Measurements from ENCODE around the gene SELENON. TPM values are rescaled to one million over a fixed set of nuclear protein-coding genes. Genes with fewer than 3 reads are reported as not detected.
A peak's percentile ranks its signal among the peaks of the same experiment; 100 is the strongest.

SELENON gene
- total and polyA plus RNA-seq, 5 donors from 2014 or later = 1.2 to 19.2 (median 2.0) TPM

DNA sequence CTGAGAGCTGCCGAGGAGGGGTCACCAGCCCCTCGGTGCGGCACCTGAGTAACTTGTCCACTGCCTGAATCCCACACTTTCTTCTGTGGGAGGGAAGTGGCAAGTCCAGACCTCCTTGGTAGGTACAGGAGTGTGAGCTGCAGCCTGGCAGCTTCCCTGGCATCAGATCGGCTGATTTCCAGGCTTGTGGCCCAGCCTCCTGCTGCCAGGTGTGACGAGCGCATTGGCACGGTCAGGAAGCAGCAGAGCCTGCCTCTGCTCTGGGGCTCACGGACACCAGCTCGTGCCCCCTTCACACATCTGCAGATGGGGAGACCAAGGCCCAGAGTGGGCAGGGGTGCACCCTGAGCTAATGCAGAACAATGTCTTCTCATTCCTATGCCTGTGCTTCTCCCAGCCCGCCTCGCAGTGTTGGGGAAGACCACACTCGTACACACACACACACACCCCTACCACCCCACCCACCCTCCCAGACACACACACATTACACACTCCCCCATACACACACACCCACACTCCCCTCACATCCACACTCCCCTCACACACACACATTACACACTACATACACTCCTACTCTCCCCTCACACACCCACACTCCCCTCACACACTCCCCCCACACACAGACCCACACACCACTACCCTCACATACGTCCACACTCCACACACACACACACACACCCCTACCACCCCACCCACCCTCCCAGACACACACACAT lies 33.1 kb upstream of the SELENON start:
- DNase-seq (no peak), ATAC-seq (ENCODE audit: low read depth in 2 of 2) (no peak)
- Histone ChIP-seq H3K4me1 (ENCODE audit: control insufficient read depth, insufficient read depth, low read length, poor library complexity, severe bottlenecking) (peaks cover 8% of the 10 kb centered on the region), H3K27ac (ENCODE audit: insufficient read depth, low read length, poor library complexity, severe bottlenecking) (no peak overlapping the region), H3K36me3 (ENCODE audit: control insufficient read depth, insufficient read depth, low read length) (no peaks in the 10 kb centered on the region), H3K4me3 (ENCODE audit: low read depth, low read length) (no peak overlapping the region), H3K27me3 (ENCODE audit: control insufficient read depth, insufficient read depth, low read length) (no peaks in the 10 kb centered on the region), H3K9me3 (ENCODE audit: control insufficient read depth in 2 of 2, low read length in 2 of 2) (no peaks in the 10 kb centered on the region)
- no peaks in the 10 kb centered on the region for H3K27me3 Mint-ChIP-seq
- peak overlapping the region in 1 of 3 donors; percentile 79 for H3K27ac Mint-ChIP-seq
- peaks cover 0 to 38% (median 8%) of the 10 kb centered on the region in 4 donors for H3K4me1 Mint-ChIP-seq
- no peak overlapping the region for H3K4me3 Mint-ChIP-seq
- peaks cover 21% of the 10 kb centered on the region for H3K36me3 Mint-ChIP-seq
- peaks cover 0 to 1% (median 0%) of the 10 kb centered on the region in 7 donors for H3K9me3 Mint-ChIP-seq

DNA sequence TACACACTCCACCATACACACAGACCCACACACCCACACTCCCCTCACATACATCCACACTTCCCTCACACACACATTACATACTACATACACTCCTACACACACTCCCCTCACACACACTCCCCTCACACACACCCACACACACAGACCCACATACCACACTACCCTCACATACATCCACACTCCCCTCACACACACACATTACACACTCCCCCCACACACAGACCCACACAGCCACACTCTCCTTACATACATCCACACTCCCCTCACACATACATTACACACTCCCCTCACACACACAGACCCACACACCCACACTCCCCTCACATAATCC lies 32.6 kb upstream of the SELENON start:
- no peak overlapping the region for H3K27ac ChIP-seq (ENCODE audit: insufficient read depth, low read length, poor library complexity, severe bottlenecking)

DNA sequence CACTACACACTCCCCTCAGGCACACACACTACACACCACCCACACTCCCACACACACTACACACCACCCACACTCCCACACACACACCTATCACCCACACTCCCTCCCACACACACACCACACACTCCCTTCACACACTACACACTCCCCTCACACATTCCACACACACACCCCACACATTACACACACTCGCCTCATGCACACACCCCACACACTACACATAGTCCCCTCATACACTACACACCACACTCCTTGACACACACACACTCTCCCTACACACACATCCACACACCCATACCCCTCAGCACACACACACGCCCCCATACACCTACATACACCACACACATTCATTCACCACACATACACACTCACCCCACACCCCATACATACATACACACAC lies 31.0 kb upstream of the SELENON start:
- Histone ChIP-seq H3K9me3 (ENCODE audit: control insufficient read depth in 2 of 2, low read length in 2 of 2) (no peaks in the 10 kb centered on the region), H3K4me1 (ENCODE audit: control insufficient read depth, insufficient read depth, low read length, poor library complexity, severe bottlenecking) (peaks cover 23% of the 10 kb centered on the region), H3K36me3 (ENCODE audit: control insufficient read depth, insufficient read depth, low read length) (no peaks in the 10 kb centered on the region), H3K27me3 (ENCODE audit: control insufficient read depth, insufficient read depth, low read length) (no peaks in the 10 kb centered on the region), H3K4me3 (ENCODE audit: low read depth, low read length) (no peak overlapping the region), H3K27ac (ENCODE audit: insufficient read depth, low read length, poor library complexity, severe bottlenecking) (no peak overlapping the region)
- Mint-ChIP-seq H3K36me3 (peaks cover 31% of the 10 kb centered on the region), H3K4me3 (no peak overlapping the region), H3K27ac (peak overlapping the region in 2 of 3 donors; percentile 42 to 44), H3K27me3 (no peaks in the 10 kb centered on the region), H3K4me1 (peaks cover 0 to 59% (median 25%) of the 10 kb centered on the region in 4 donors), H3K9me3 (peaks cover 0 to 1% (median 0%) of the 10 kb centered on the region in 7 donors)
- DNase-seq = no peak
- ATAC-seq (ENCODE audit: low read depth in 2 of 2) = no peak

More for the DNA sequence above, 32.6 kb upstream of the SELENON start:
- peaks cover 25% of the 10 kb centered on the region for H3K36me3 Mint-ChIP-seq
- no peaks in the 10 kb centered on the region for H3K36me3 ChIP-seq (ENCODE audit: control insufficient read depth, insufficient read depth, low read length)
- no peaks in the 10 kb centered on the region for H3K27me3 ChIP-seq (ENCODE audit: control insufficient read depth, insufficient read depth, low read length)
- ATAC-seq (ENCODE audit: low read depth in 2 of 2) (no peak), DNase-seq (no peak)
- no peak overlapping the region for H3K4me3 ChIP-seq (ENCODE audit: low read depth, low read length)
- no peak overlapping the region for H3K4me3 Mint-ChIP-seq
- peaks cover 0 to 1% (median 0%) of the 10 kb centered on the region in 7 donors for H3K9me3 Mint-ChIP-seq
- H3K27me3 Mint-ChIP-seq = no peaks in the 10 kb centered on the region
- no peak overlapping the region for H3K27ac Mint-ChIP-seq
- H3K4me1 Mint-ChIP-seq = peaks cover 0 to 43% (median 10%) of the 10 kb centered on the region in 4 donors
- H3K9me3 ChIP-seq (ENCODE audit: control insufficient read depth in 2 of 2, low read length in 2 of 2) = no peaks in the 10 kb centered on the region
- H3K4me1 ChIP-seq (ENCODE audit: control insufficient read depth, insufficient read depth, low read length, poor library complexity, severe bottlenecking) = peaks cover 8% of the 10 kb centered on the region

DNA sequence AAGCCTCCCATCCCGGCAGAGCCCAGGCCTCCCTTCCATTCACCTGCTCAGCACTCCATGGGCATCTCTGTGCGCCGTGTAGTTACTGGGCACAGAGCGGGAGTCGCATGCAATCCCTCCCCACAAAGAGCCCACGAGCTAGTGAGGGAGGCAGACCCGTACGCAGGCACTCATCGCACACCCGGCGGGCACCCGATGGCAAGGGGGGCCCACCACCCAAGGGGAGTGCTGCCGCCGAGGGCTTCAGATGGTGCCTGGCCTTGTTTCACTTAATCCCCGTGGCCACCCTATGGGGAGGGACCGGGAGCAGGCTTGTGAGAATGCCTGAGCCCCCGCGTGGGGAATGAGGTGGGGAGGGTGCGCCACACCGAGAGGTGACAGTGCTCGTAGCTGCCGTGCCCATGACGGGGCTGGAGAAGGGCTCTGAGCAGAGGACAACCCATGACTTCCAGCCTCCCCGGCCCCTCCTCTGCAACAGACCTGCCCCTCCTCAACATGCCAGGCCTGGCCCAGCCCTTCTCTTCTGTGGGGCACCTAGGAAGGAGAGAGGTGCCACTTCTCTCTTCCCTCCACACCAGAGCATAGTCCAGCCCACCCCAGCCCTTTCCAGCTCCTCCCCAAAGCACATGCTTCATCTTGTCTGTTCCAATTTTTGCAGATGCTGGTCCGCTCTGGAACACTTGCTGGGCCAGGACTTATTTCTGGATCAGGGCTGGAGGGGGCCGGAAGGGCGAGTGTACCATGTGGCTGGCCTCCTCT lies 30.2 kb upstream of the SELENON start:
- Mint-ChIP-seq H3K4me1 (peaks cover 4 to 66% (median 32%) of the 10 kb centered on the region in 4 donors), H3K4me3 (peak overlapping the region in 1 of 4 donors; percentile 74), H3K36me3 (peaks cover 31% of the 10 kb centered on the region), H3K27ac (peak overlapping the region in 2 of 3 donors; percentile 42 to 96), H3K9me3 (peaks cover 0 to 1% (median 0%) of the 10 kb centered on the region in 7 donors), H3K27me3 (no peaks in the 10 kb centered on the region)
- no peak overlapping the region for H3K27ac ChIP-seq (ENCODE audit: insufficient read depth, low read length, poor library complexity, severe bottlenecking)
- H3K36me3 ChIP-seq (ENCODE audit: control insufficient read depth, insufficient read depth, low read length) = no peaks in the 10 kb centered on the region
- H3K4me1 ChIP-seq (ENCODE audit: control insufficient read depth, insufficient read depth, low read length, poor library complexity, severe bottlenecking) = peaks cover 31% of the 10 kb centered on the region
- no peak overlapping the region for H3K4me3 ChIP-seq (ENCODE audit: low read depth, low read length)
- ATAC-seq (ENCODE audit: low read depth in 2 of 2) = no peak
- H3K9me3 ChIP-seq (ENCODE audit: control insufficient read depth in 2 of 2, low read length in 2 of 2) = no peaks in the 10 kb centered on the region
- no peak for DNase-seq
- no peaks in the 10 kb centered on the region for H3K27me3 ChIP-seq (ENCODE audit: control insufficient read depth, insufficient read depth, low read length)

DNA sequence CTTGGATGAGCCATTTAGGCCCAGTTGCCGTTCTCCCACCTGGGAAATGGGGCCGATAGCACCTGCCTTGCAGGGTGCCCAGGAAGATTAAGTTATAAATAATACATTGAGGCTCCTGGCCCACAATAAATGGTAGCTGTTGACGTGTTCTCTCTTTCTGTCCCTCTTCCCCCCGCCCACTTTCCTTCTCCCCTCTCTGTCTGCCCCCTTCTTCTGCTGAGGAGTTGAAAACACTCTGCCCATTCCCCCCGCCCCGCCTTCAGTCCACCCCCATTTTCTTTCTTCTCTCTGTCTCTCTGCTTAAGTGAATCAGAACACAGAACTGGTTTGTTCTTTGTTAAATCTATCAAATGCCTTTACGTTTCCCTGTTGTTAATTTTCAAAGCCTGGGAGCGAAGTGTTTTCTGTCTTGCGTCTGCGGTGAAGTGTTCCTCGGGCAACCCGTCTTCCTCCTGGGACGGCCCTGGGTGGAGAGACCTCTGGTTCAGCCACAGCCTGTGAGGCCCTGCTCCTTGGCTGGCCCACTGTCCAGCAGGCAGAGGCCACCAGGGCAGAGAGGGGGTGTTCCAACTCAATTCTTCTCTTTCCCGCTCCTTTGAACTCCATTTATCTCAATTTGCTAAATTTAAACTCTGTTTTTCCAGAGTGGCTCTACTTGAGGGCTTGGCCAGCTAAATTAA lies 29.3 kb upstream of the SELENON start:
- peak overlapping the region in 3 of 4 donors; percentile 50 to 74 (median 65) for H3K4me3 Mint-ChIP-seq

DNA sequence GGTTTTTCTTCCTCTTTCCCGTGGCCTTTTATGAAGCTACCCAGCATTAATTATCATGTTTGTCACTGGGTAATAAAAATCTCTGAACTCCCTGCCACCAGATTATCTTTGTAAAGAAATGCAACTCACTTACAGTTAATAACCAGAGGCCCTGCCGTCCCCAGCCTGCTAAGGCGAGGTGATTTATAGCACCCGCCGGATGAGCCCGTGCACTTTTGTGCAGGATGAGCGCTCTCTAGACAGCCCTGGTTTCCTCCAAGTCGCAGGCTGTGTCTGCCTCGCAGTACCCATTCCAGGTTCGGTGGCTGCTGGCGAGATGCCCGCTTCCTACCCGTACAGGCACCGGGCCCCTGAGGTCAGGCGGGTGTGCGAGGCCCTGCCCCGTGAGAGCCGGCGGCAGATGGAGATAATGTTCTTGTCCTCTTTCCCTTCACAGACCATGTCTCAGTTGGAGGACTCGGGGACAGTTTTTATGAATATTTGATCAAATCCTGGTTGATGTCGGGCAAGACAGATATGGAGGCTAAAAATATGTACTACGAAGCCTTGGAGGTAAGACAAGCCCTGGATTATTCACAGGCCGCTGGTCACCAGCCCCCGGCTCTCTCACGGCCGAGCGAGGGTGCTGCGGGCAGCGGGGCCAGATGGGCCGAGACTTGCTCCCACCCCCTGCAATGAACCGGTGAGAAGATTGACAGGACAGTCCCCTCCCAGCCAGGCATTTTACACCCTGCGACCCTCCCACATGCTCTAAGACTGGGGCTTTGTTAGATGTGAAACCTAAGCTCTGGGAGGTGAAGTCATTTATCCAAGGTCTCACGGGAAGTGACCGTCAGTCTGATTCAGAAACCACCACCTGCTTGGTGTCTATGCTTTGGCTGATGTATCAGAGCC lies 28.5 kb upstream of the SELENON start:
- Histone ChIP-seq H3K4me1 (ENCODE audit: control insufficient read depth, insufficient read depth, low read length, poor library complexity, severe bottlenecking) (peaks cover 44% of the 10 kb centered on the region), H3K27ac (ENCODE audit: insufficient read depth, low read length, poor library complexity, severe bottlenecking) (no peak overlapping the region), H3K36me3 (ENCODE audit: control insufficient read depth, insufficient read depth, low read length) (no peaks in the 10 kb centered on the region), H3K9me3 (ENCODE audit: control insufficient read depth in 2 of 2, low read length in 2 of 2) (no peaks in the 10 kb centered on the region), H3K27me3 (ENCODE audit: control insufficient read depth, insufficient read depth, low read length) (no peaks in the 10 kb centered on the region), H3K4me3 (ENCODE audit: low read depth, low read length) (no peak overlapping the region)
- H3K9me3 Mint-ChIP-seq = no peaks in the 10 kb centered on the region
- peak overlapping the region in 3 of 4 donors; percentile 40 to 65 (median 50) for H3K4me3 Mint-ChIP-seq
- peaks cover 31% of the 10 kb centered on the region for H3K36me3 Mint-ChIP-seq
- DNase-seq (no peak), ATAC-seq (ENCODE audit: low read depth in 2 of 2) (no peak)
- H3K27me3 Mint-ChIP-seq = no peaks in the 10 kb centered on the region
- peak overlapping the region; percentile 77 to 96 (median 96) for H3K27ac Mint-ChIP-seq
- H3K4me1 Mint-ChIP-seq = peaks cover 6 to 67% (median 42%) of the 10 kb centered on the region in 4 donors

More for the DNA sequence above, 29.3 kb upstream of the SELENON start:
- peaks cover 31% of the 10 kb centered on the region for H3K36me3 Mint-ChIP-seq
- DNase-seq (no peak), ATAC-seq (ENCODE audit: low read depth in 2 of 2) (no peak)
- no peaks in the 10 kb centered on the region for H3K27me3 Mint-ChIP-seq
- Histone ChIP-seq H3K9me3 (ENCODE audit: control insufficient read depth in 2 of 2, low read length in 2 of 2) (no peaks in the 10 kb centered on the region), H3K27me3 (ENCODE audit: control insufficient read depth, insufficient read depth, low read length) (no peaks in the 10 kb centered on the region), H3K4me3 (ENCODE audit: low read depth, low read length) (no peak overlapping the region), H3K36me3 (ENCODE audit: control insufficient read depth, insufficient read depth, low read length) (no peaks in the 10 kb centered on the region), H3K27ac (ENCODE audit: insufficient read depth, low read length, poor library complexity, severe bottlenecking) (no peak overlapping the region), H3K4me1 (ENCODE audit: control insufficient read depth, insufficient read depth, low read length, poor library complexity, severe bottlenecking) (peaks cover 40% of the 10 kb centered on the region)
- H3K27ac Mint-ChIP-seq = peak overlapping the region; percentile 77 to 96 (median 96)
- H3K9me3 Mint-ChIP-seq = no peaks in the 10 kb centered on the region
- H3K4me1 Mint-ChIP-seq = peaks cover 6 to 68% (median 39%) of the 10 kb centered on the region in 4 donors

DNA sequence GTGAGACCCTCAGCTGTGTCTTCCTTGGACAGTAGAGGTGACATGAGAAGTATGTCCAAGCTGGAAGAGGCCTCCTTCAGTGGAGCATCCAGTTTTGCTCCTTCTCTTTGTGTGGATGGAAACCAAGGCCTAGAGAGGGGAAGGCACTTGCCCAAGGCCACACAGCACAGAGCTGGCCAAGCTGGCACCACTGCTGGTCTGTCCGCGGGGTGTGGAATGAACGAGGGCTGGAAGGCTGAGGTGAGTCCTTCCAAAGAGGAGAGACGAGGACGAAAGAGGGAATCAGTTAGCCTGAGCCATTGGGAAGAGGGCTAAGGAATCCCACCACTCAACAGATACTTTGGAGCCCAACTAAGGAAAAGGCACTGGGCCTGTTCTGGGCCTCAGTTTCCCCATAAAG lies 27.8 kb upstream of the SELENON start:
- H3K4me3 Mint-ChIP-seq = peak overlapping the region in 2 of 4 donors; percentile 13 to 40

More for the DNA sequence above, 27.8 kb upstream of the SELENON start:
- no peak overlapping the region for H3K27ac ChIP-seq (ENCODE audit: insufficient read depth, low read length, poor library complexity, severe bottlenecking)
- H3K27me3 Mint-ChIP-seq = no peaks in the 10 kb centered on the region
- peak overlapping the region in 2 of 3 donors; percentile 69 to 96 for H3K27ac Mint-ChIP-seq
- no peak for ATAC-seq (ENCODE audit: low read depth in 2 of 2)
- peaks cover 31% of the 10 kb centered on the region for H3K36me3 Mint-ChIP-seq
- no peaks in the 10 kb centered on the region for H3K9me3 ChIP-seq (ENCODE audit: control insufficient read depth in 2 of 2, low read length in 2 of 2)
- no peaks in the 10 kb centered on the region for H3K36me3 ChIP-seq (ENCODE audit: control insufficient read depth, insufficient read depth, low read length)
- H3K4me3 ChIP-seq (ENCODE audit: low read depth, low read length) = no peak overlapping the region
- peaks cover 44% of the 10 kb centered on the region for H3K4me1 ChIP-seq (ENCODE audit: control insufficient read depth, insufficient read depth, low read length, poor library complexity, severe bottlenecking)
- no peak for DNase-seq
- H3K4me1 Mint-ChIP-seq = peaks cover 6 to 72% (median 45%) of the 10 kb centered on the region in 4 donors
- no peaks in the 10 kb centered on the region for H3K27me3 ChIP-seq (ENCODE audit: control insufficient read depth, insufficient read depth, low read length)
- no peaks in the 10 kb centered on the region for H3K9me3 Mint-ChIP-seq
